Breast epithelium (tissue), 4 donors: Measurements from ENCODE around the gene RBFOX1. TPM values are rescaled to one million over a fixed set of nuclear protein-coding genes. Genes with fewer than 3 reads are reported as not detected.

Experiments
- DNase-seq, 2 donors: peaks; one replicate each; pipeline ENCODE4 v3.0.0-alpha.2; 2019; ENCODE audit warnings: low spot score in 2 of 2
- H3K27ac ChIP-seq, 2 donors: fragments of 200-600 bp; sonication (generic) in 1 of 2; one replicate each; pipeline ENCODE4 v1.5.1; 2016 to 2019; ENCODE audit warnings: mild to moderate bottlenecking in 1 of 2
- H3K27me3 ChIP-seq, 2 donors: fragments of 200-600 bp; sonication (generic) in 1 of 2; one replicate each; pipeline versions ENCODE4 v1.5.1 to v1.6.0; 2017 to 2019; ENCODE audit warnings: control low read depth in 1 of 2, mild to moderate bottlenecking in 1 of 2
- H3K36me3 ChIP-seq: fragments of 200-600 bp; one replicate; pipeline ENCODE4 v1.5.1; 2019
- H3K4me1 ChIP-seq, 2 donors: fragments of 200-600 bp; sonication (generic); one replicate each; pipeline ENCODE4 v1.5.1; 2016 to 2019; ENCODE audit warnings: control low read depth in 1 of 2
- H3K4me3 ChIP-seq, 3 donors: fragments of 200-600 bp; sonication (generic); 1 replicate in 2 of 3; 2 replicates in 1 of 3; pipeline ENCODE4 v1.5.1; 2016 to 2019; ENCODE audit warnings: mild to moderate bottlenecking in 3 of 3, moderate library complexity in 2 of 3
- H3K9me3 ChIP-seq, 2 donors: fragments of 200-600 bp; sonication (generic) in 1 of 2; one replicate each; pipeline ENCODE4 v1.5.1; 2016 to 2019; ENCODE audit warnings: control low read depth in 1 of 2
- POLR2A ChIP-seq: fragments of 450-650 bp; IDR thresholded peaks from one replicate; pipeline ENCODE4 v1.6.1; 2016; ENCODE audit warnings: antibody characterized with exemption, mild to moderate bottlenecking, moderate library complexity
- POLR2AphosphoS5 ChIP-seq, 3 donors: sonication (generic); formaldehyde crosslinking; IDR thresholded peaks; one replicate each; pipeline ENCODE4 v1.6.1; 2017; ENCODE audit warnings: antibody characterized with exemption in 3 of 3
- intact Hi-C: fragments of 100-400 bp; cut with DNase I; formaldehyde crosslinking; loops from one replicate; pipeline ENCODE4 v1.15.1; 2023; ENCODE audit warnings: low total_unique reads
- total RNA-seq, 3 donors: library from RNA; depleted of rRNA; stranded (reverse); fragments of >200 nt; gene quantifications; one replicate each; pipeline ENCODE4 v1.1.0, GENCODE V29; 2016
- TF ChIP-seq, protein P1 (sequence below), 3 donors: fragments of 450-650 bp; IDR thresholded peaks; one replicate each; pipeline ENCODE4 v1.5.1; 2016 to 2017; ENCODE audit warnings: antibody characterized with exemption in 3 of 3, mild to moderate bottlenecking in 3 of 3, moderate library complexity in 3 of 3

The RBFOX1 gene
- total RNA-seq, 3 donors from 2014 or later, result 0.29 TPM; not detected in 2

GRCh38 chr16:7397901-7398300, 65.3 kb downstream of the RBFOX1 start:
- Histone ChIP-seq H3K4me3 (no peak overlapping the region), H3K9me3 (no peaks in the 10 kb centered on the region), H3K27ac (no peak overlapping the region), H3K36me3 (no peaks in the 10 kb centered on the region), H3K27me3 (no peaks in the 10 kb centered on the region), H3K4me1 (no peaks in the 10 kb centered on the region)
- DNase-seq, result no peak
- intact Hi-C loops, result no loop called here
- TF ChIP-seq POLR2AphosphoS5 (IDR thresholded peaks at IDR 0.05) (no peak), POLR2A (no peak)
- TF ChIP-seq, protein P1, sequence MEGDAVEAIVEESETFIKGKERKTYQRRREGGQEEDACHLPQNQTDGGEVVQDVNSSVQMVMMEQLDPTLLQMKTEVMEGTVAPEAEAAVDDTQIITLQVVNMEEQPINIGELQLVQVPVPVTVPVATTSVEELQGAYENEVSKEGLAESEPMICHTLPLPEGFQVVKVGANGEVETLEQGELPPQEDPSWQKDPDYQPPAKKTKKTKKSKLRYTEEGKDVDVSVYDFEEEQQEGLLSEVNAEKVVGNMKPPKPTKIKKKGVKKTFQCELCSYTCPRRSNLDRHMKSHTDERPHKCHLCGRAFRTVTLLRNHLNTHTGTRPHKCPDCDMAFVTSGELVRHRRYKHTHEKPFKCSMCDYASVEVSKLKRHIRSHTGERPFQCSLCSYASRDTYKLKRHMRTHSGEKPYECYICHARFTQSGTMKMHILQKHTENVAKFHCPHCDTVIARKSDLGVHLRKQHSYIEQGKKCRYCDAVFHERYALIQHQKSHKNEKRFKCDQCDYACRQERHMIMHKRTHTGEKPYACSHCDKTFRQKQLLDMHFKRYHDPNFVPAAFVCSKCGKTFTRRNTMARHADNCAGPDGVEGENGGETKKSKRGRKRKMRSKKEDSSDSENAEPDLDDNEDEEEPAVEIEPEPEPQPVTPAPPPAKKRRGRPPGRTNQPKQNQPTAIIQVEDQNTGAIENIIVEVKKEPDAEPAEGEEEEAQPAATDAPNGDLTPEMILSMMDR (IDR thresholded peaks at IDR 0.05), result no peak

DNA sequence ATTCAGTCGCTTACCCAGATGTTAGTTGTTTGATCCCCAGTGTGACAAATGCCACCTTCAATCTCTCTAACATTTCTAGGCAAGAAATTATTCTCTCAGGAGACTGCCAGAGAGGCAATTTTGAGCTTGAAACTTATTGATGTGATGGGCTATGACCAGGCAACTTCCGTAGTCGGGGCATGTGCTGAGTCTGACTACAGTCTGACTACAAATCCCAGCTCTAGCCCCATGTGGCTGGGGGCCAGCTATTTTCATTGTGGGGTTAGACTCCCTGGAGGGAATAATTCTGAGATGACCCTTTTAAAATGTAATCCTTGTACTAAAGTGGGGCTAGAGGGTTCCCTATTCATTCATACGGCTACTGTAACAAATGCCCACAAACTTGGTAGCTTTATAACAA, 65.9 kb downstream of the RBFOX1 start:
- Histone ChIP-seq H3K4me1 (no peaks in the 10 kb centered on the region), H3K27me3 (no peaks in the 10 kb centered on the region), H3K27ac (no peak overlapping the region), H3K36me3 (no peaks in the 10 kb centered on the region), H3K4me3 (no peak overlapping the region), H3K9me3 (no peaks in the 10 kb centered on the region)
- no peak for TF ChIP-seq POLR2AphosphoS5 (IDR thresholded peaks at IDR 0.05)
- TF ChIP-seq, protein P1 (IDR thresholded peaks at IDR 0.05), result no peak
- intact Hi-C loops, result no loop called here
- DNase-seq, result no peak

GRCh38 chr16:7399296-7399695, 66.7 kb downstream of the RBFOX1 start:
- H3K4me3 ChIP-seq, result no peak overlapping the region
- no peaks in the 10 kb centered on the region for H3K27me3 ChIP-seq
- TF ChIP-seq, protein P1 (IDR thresholded peaks at IDR 0.05), result no peak
- TF ChIP-seq POLR2A (no peak), POLR2AphosphoS5 (IDR thresholded peaks at IDR 0.05) (no peak)
- no peak for DNase-seq
- no peaks in the 10 kb centered on the region for H3K9me3 ChIP-seq
- no peaks in the 10 kb centered on the region for H3K36me3 ChIP-seq
- H3K27ac ChIP-seq, result no peak overlapping the region
- intact Hi-C loops, result no loop called here
- no peaks in the 10 kb centered on the region for H3K4me1 ChIP-seq

DNA sequence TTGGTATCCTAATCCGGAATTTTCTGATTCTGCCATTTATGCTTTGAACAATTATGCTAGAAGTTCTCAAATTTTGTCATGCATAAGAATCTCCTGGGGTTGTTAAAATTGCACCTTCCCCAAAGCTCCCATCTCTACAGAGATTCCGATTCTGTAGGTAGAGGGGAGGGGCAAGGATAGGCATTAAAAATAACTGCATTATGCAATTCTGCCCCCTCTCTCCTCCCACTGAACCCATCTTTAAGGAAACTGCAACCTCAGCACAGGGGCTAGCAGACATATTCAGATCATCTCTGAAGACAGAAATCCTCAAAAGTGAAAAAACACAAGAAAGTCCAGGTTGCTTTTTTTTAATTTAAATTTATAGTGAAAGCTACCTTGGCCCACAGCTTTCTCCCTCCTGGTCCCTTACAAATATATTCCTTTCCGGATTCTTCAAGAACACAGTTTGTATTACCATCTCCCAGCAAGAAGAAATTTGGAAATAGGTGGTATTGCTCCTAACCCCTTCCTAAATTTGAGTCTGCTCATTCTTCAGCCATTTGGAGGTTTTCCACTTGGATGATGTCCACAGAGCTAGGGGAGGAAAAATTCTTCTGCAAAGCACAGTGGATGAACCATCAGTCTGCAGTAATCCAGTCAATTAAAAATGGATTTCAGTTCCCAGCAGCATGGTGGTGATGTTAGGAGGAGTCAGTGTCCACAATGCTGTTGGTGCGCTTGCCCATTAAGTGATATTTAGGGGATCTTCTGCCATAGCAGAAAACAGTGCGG, 67.7 kb downstream of the RBFOX1 start:
- H3K4me1 ChIP-seq, result no peaks in the 10 kb centered on the region
- no peak for DNase-seq
- no peaks in the 10 kb centered on the region for H3K27me3 ChIP-seq
- no peak overlapping the region for H3K4me3 ChIP-seq
- no peaks in the 10 kb centered on the region for H3K36me3 ChIP-seq
- no peak overlapping the region for H3K27ac ChIP-seq
- intact Hi-C loops, result no loop called here
- no peak for TF ChIP-seq POLR2AphosphoS5 (IDR thresholded peaks at IDR 0.05)
- TF ChIP-seq, protein P1 (IDR thresholded peaks at IDR 0.05), result no peak
- TF ChIP-seq POLR2A, result no peak
- H3K9me3 ChIP-seq, result no peaks in the 10 kb centered on the region

DNA sequence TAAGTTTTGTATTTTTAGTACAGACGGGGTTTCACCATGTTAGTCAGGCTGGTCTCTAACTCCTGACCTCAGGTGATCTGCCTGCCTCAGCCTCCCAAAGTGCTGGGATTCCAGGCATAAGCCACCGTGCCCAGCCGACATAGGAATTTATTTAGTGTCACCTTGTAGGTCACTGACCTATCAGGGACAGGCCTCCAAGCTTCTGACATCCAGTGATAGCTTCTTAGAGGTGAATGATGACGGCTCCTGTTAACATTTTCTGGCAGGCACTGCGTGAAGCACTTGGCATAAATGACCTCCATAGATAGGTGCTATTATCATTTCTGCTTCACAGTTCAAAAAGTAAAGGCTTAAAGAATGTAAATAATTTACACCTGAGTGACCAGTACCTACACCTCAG, 71.6 kb downstream of the RBFOX1 start:
- H3K9me3 ChIP-seq, result no peaks in the 10 kb centered on the region
- DNase-seq, result no peak
- no peak overlapping the region for H3K4me3 ChIP-seq
- no peaks in the 10 kb centered on the region for H3K27me3 ChIP-seq
- TF ChIP-seq, protein P1 (IDR thresholded peaks at IDR 0.05), result no peak
- TF ChIP-seq POLR2AphosphoS5 (IDR thresholded peaks at IDR 0.05), result no peak
- TF ChIP-seq POLR2A, result no peak
- H3K27ac ChIP-seq, result no peak overlapping the region
- H3K36me3 ChIP-seq, result no peaks in the 10 kb centered on the region
- intact Hi-C loops, result no loop called here
- no peaks in the 10 kb centered on the region for H3K4me1 ChIP-seq
